GM10847 (cell line): Measurements from ENCODE around the gene NDUFAB1.

Source experiments
- POLR2A ChIP-seq: IDR thresholded peaks from 2 replicates; pipeline ENCODE4 v1.6.1; 2011; ENCODE audit not compliant: insufficient read length; ENCODE audit errors: extremely low read depth

NDUFAB1 gene

DNA sequence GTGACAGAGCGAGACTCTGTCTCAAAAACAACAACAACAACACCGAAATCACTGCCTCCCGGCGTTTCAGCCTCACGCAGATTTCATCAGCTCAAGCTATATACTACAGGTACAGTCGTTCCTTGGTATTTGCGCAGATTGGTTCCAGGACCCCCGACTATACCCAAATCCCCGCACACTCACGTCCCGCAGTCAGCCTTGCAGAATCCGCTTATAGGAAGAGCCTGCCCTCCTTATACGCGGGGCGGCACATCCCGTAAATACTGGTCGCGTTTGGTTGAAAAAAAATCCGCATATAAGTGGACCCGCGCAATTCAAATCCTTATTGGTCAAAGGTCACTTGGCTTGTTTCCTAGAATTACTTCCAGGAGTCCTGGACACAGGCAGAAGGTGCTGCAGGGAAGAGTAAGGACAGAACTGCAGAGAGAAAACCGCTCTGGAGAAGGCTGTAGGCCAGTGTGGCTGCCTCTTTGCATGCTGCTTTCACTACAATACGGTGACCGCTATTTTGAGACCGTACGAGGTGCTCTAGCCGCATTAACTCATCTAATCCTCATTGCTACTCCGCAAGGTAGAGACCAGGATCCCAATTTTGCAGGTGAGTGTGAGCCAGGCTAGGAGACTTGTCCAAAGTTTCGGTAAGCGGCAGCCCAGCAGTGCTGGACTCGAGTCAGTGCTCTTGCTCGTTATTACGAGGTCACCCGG is 718 bp downstream of the NDUFAB1 start:
- no peak for TF ChIP-seq POLR2A

DNA sequence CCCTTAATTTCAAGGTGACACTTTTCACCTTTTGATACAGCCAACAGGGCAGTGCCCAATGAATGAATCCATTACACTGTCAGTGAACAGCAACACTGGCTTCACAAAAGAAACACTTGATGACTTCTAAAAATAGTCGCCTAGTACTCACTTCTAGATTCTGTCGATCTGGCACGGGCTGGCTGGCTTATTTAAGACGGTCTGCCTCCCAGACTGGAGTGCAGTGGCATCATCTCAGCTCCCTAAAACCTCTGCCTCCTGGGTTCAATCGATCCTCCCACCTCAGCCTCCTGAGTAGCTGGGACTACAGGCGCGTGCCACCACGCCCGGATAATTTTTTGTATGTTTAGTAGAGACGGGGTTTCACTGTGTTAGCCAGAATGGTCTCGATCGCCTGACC is 1.9 kb downstream of the NDUFAB1 start:
- TF ChIP-seq POLR2A = no peak

DNA sequence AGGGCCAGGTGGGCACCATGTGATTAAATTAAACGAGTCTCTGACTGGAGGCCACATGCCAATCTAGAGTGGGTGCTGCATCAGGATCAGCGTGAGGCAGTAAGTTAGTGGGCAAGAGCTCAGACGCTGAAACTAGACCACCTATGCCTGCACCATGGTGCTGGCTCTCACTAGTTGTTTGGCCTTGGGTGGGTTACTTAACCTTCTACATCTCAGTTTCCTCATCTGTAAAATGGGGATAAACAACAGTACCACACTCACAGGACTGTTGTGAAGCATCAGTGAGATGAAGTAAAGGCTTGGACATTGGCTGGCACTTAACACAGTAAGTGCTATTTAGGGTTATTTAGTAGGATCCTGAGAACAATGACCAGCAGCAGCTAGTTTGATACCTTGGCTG is 5.9 kb downstream of the NDUFAB1 start:
- TF ChIP-seq POLR2A = no peak

DNA sequence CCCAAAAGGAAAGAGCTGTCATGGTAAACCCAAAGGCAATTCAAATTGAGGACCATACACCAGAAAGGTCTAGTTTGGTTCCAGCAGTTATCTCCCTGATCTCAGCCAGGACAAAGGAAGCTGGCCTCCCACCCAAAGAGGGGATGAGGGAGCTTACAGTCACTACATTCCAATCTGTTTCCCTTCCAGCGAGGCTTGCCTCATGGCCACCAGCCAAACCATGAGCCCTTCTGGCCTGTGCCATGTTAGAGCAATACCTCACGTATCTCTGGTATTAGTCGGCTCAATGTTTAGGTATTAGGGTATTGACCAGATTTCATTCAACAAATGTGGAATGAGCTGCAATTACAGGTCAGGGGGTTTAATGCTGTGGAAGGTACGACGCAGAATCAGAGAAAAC is 8.4 kb downstream of the NDUFAB1 start:
- TF ChIP-seq POLR2A = no peak

DNA sequence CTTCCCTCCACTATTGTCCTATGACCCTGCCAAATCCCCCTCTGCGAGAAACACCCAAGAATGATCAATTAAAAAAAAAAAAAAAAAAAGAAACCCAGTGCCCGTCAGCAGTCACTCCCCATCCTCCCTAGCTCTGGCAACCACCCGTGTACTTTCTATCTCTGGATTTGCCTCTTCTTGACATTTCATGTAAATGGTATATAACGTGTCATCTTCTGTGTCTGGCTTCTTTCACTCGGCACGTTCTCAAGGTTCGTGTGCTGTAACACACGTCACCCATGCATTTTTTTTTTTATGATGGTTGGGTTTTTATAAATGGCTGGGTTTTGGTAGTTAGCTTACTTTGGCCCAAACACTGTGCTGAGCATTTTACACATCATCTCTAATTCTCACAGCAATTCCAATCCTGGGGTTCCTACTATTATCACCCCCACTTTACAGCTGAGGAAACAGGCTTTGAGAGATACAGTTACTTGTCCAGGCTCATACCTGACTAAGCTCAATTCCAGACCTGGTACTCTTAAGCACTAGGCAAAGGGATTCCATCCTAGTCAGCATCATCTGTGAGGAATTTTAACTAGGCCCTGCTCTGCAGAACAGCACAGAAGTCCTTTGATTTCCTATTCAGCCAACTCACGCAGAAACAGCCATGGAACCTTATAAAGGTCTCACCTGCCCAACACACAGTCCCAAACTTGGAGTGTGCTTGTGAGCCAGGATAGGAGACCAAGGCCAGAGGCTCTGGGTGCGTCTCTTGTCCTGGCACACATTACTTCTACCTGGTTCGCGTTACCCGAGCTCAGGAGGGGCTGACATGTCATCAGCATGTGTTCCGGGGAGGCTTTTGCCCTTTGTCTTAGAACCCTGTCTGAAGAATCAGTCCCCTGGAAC is 11.7 kb downstream of the NDUFAB1 start:
- TF ChIP-seq POLR2A = no peak

DNA sequence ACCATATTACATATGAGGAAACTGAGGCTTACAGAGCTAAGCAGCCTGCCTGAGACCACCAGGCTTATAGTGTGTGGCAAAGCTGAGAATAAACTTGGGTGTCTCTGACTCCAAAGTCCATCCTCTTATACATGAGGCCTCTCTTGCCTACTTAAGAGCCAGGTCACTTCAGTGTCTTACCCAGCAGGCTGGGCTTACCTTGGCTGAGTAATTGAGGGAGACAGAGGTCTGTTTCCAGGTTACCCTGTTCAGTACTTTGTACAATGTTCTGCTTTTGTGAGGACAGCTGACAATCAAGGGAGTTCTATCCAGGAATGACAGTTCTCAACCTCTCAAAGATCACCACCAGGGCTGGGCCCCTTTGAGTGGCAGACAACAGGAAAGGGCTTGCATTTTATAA is 14.4 kb downstream of the NDUFAB1 start:
- TF ChIP-seq POLR2A = no peak

DNA sequence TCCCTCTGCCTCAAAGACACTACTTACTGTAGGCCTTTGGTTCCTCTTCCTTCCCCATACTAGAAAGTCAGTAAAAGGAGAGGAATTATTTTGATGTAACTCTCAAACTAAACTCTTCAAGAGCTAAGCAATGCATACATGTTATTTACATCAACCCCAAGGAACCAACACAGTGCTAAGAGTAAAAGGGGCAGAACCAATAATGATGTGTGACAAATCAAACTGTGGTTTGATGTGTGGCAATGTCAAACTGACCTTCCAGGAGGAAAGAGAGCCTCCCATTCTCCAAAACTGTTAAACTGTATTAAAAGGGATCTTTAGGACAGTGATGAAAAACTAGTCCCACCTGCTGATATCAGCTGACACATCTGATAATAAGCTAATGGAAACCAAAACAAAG is 15.7 kb downstream of the NDUFAB1 start:
- TF ChIP-seq POLR2A = no peak

DNA sequence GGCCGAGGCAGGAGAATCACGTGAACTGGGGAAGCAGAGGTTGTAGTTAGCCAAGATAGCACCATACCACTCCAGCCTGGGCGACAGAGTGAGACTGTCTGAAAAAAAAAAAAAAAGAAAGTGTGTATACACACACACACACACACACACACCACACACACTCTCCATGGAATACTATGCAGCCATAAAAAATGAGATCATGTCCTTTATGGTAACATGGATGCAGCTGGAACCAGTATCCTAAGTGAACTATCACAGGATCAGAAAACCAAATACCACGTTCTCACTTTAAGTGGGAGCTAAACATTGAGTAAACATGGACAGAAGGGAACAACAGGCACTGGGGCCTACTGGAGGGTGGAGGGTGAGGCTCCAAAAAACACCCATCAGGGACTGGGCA is 16.7 kb downstream of the NDUFAB1 start:
- no peak for TF ChIP-seq POLR2A

DNA sequence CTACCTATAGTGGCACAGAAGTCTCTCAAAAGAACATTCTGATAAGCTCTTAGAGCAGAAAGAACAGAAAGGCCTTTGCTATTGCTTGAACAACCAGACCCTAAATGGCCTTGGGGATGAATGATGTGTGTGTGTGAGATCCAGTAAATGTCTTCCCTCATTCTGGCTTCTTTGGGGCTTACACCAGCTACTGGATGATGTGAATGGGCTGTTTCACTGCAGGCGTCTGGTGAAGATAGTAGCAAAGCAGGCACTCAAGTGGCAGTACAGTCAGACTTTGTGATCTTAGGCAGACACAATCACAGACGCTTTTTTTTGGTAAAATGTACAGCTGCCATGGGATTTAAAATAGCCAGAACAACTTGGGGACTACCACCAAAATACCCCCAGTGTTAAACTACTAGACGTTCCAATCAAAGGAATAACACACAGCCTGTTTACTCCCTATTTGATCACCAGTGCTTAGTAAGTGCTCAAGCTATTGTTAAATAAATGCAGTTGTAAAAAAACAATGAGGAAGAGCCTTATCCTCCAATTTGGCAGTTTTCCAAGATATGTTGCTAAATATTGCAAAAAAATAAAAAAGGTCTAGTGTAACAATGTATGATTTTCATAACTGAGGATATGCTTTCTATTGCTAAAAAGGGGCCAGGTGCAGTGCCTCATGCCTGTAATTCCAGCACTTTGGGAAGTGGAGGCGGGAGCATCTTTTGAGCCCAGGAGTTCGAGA is 17.9 kb downstream of the NDUFAB1 start:
- no peak for TF ChIP-seq POLR2A

DNA sequence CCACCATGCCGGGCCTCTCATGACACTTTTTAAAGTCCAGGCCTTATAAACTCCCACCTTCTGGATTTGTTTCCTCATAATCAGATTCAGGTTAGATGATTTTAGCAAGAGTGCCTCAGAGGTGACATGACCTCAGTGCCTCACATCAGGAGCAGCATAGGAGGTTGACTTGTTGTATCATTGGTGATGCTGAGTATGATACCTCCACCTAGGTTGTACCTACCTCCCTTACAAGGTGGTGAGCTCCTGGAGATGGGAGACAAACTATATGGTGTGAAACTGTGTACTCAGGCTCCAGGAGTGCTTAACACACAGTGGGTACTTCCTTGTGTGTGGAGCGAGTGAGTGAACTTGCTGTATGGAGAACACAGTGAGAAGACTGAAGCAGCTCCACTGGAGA is 18.6 kb downstream of the NDUFAB1 start:
- TF ChIP-seq POLR2A = no peak

DNA sequence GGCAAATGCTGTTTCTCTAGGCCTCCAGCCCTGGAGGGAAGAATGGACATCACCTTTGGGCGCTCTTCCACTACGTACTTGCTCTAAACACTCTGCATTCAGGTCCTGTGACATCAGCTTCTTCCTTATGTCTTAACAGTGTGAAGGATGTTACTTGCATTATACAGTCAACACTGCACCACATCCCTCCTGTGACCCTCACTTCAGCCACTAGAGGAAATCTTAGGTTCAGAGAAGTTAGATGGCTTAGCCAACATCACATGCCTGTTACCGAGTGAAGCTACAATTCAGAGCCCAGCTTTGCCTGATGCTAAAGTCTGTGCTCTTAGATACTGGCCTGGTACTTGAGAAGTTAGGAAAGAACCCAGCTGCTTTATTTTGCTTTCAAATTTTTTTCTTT is 20.3 kb downstream of the NDUFAB1 start:
- no peak for TF ChIP-seq POLR2A

DNA sequence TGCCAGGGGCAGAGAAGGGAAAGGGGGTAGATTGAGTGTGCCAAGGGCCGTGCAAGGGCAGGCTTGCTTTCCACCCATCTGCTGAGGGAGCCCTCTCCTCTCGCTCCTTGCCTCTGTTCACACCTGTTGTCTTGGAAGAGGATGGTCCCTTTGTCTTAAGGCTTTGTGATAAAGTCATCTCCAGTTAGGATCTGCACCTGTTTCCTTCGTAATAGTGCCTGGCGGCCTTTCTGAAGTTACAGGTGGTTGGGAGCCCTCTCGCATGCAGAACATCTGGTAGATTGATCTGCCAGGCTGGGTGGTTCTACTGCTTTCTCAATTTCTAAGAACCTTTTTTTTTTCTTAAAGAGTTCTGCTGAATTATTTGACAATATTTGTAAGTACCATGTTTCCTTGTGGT is 22.3 kb downstream of the NDUFAB1 start:
- TF ChIP-seq POLR2A = no peak

DNA sequence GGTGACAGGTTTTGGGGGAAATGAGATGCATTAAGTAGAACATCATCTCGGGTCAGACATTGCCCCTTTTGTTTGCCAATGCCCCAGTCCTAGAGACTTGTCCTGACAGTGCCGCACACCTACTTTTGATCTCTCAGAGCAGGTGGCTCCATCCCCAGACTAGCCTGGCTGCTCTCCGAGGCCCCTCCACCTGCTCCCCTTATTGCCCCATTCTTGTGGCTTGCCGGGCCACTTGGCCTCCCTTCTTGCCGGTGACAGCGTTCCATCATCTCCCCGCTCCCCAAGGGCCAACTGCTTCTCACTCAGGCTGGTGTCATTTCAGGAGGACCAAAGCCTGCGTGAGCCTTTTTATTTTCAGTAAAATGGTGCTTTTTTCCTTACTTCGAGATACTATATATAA is 23.7 kb downstream of the NDUFAB1 start:
- no peak for TF ChIP-seq POLR2A

DNA sequence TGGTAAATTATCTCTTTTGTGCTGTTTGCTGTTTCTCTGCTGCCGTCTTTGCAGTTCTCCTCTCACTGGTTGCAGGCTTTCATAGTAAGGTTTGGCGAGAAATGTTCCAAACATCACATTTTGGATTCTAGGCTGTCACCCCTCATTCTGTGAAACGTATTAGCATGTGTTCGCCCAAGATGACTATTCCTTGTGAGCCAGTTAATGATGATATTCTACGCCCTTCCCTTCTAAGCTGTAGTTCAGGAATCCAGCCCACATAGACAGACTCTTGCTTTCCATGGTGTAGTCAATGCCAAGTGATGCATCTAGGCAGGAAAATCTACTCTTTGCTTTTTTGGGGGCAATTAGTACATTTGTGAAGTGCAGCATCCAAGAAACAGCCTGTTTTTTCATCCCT is 24.2 kb downstream of the NDUFAB1 start:
- no peak for TF ChIP-seq POLR2A

DNA sequence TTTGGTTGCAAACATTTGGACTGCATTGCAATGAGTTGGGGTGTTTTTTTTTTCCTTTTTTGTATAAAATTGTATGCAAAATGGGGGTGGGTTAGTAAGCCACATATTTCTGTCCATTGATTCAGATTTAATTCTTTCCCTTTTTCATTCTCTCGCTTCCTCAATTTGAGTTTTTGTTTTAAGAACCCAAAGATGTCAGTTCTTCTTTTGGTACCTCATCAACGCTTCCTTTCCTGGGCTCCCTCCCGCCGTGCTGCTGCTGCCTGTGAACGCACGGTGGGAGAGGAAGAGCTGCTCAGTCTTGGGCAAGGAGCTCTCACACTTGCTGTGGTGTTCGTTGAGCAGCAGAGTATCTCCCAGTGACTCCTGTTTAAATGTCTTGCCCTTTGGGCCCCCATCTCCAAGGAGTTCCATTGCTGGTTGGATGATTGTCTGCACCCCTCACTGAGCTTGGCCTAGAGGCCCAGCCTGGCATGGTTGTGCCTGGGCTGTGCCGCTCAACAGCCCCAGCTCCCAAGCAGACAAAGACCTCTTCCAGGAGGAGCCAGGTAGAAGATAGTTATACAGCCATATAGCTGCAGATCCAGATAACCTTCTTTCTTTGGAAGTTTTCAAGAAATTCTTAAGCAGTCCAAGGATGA is 25.0 kb downstream of the NDUFAB1 start:
- no peak for TF ChIP-seq POLR2A

DNA sequence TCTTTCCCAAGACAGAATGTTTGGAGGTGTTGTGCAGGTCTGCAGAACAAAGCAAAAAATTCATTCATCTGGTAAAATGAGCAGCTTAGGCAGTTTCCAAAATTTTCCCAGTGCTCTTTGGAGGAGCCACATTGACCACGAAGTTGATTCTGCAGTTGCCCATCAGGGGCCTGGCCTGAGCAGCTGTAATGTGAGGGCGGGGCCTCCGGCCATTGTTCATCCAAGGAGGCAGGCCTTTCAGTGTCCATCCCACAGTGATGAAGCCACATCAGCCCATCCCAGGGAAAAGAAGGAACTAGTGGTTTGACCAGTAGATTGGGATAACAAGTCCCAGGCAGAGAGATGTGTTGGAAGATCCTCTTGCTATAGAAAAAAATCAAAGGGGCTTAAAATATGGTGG is 28.5 kb downstream of the NDUFAB1 start:
- no peak for TF ChIP-seq POLR2A

DNA sequence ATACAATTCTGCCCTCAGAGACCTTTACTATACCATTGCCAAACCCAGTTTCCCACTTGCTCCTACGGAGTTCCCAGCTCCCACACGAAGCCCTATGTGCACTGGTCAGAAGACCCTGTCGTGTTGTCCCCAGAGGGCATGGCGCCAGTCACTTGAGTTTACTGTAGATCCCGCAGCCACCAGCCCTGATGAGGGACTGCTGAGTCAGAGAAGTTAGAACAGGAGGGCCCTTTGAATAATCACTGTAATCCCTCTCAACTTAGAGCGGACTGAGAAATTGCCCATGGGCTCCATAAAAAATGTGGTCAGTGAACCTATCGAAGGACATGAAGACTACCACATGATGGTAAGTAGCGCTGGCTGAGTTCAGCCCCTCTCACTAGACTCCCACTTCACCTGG is 29.4 kb downstream of the NDUFAB1 start:
- TF ChIP-seq POLR2A = no peak
